HG02798 (cell line): ENCODE data around the gene ADGRB3.

Experiments
- ATAC-seq: cut with Tn5 transposase; IDR thresholded peaks from one replicate; pipeline ENCODE4 v1.9.1; 2021; ENCODE audit warnings: mild to moderate bottlenecking; ENCODE audit not compliant: unreplicated experiment, poor library complexity

The ADGRB3 gene

GRCh38 chr6:69005199-69005598 lies 370.1 kb downstream of the ADGRB3 start:
- ATAC-seq = no peak

GRCh38 chr6:69007781-69008180 lies 372.7 kb downstream of the ADGRB3 start:
- no peak for ATAC-seq

GRCh38 chr6:69012211-69012610 lies 377.1 kb downstream of the ADGRB3 start:
- ATAC-seq = no peak

GRCh38 chr6:69012876-69013275 lies 377.8 kb downstream of the ADGRB3 start:
- no peak for ATAC-seq

GRCh38 chr6:69018906-69019305 lies 383.8 kb downstream of the ADGRB3 start:
- ATAC-seq = no peak

- ATAC-seq = no peak
These were observed 384.8 kb downstream of the ADGRB3 start for GRCh38 chr6:69019832-69020231.

- no peak for ATAC-seq
These were observed 387.9 kb downstream of the ADGRB3 start for GRCh38 chr6:69022993-69023392.

GRCh38 chr6:69026243-69026642 lies 391.2 kb downstream of the ADGRB3 start:
- ATAC-seq = no peak

GRCh38 chr6:69026715-69027114 lies 391.6 kb downstream of the ADGRB3 start:
- no peak for ATAC-seq

GRCh38 chr6:69027861-69028260 lies 392.8 kb downstream of the ADGRB3 start:
- ATAC-seq = no peak

- no peak for ATAC-seq
These were observed 403.8 kb downstream of the ADGRB3 start for GRCh38 chr6:69038841-69039240.

GRCh38 chr6:69042297-69042696 lies 407.2 kb downstream of the ADGRB3 start:
- no peak for ATAC-seq

- ATAC-seq = no peak
These were observed 409.5 kb downstream of the ADGRB3 start for GRCh38 chr6:69044534-69044933.

GRCh38 chr6:69059413-69059812 lies 424.3 kb downstream of the ADGRB3 start:
- no peak for ATAC-seq

- ATAC-seq = no peak
These were observed 426.0 kb downstream of the ADGRB3 start for GRCh38 chr6:69061066-69061465.

GRCh38 chr6:69063401-69063800 lies 428.3 kb downstream of the ADGRB3 start:
- ATAC-seq = no peak

GRCh38 chr6:69064226-69064625 lies 429.1 kb downstream of the ADGRB3 start:
- no peak for ATAC-seq

GRCh38 chr6:69069881-69070280 lies 434.8 kb downstream of the ADGRB3 start:
- no peak for ATAC-seq

- ATAC-seq = no peak
These were observed 437.7 kb downstream of the ADGRB3 start for GRCh38 chr6:69072796-69073195.

GRCh38 chr6:69084746-69085335 lies 449.8 kb downstream of the ADGRB3 start:
- no peak for ATAC-seq

GRCh38 chr6:69086689-69087088 lies 451.6 kb downstream of the ADGRB3 start:
- no peak for ATAC-seq

GRCh38 chr6:69089539-69089938 lies 454.5 kb downstream of the ADGRB3 start:
- no peak for ATAC-seq

GRCh38 chr6:69090132-69090531 lies 455.1 kb downstream of the ADGRB3 start:
- ATAC-seq = no peak
